ENCODE measurements around the gene GALK2.

- no peak for TF ChIP-seq POLR2AphosphoS5 (IDR thresholded peaks at IDR 0.05; ENCODE audit: low read depth, low read length)
- no peak for TF ChIP-seq TAF1 (IDR thresholded peaks at IDR 0.05; ENCODE audit: borderline replicate concordance, insufficient read depth, low read length)
- TF ChIP-seq SIN3A (IDR thresholded peaks at IDR 0.05; ENCODE audit: borderline replicate concordance, insufficient read depth, low read length) = no peak
- no peak for TF ChIP-seq REST (IDR thresholded peaks at IDR 0.05; ENCODE audit: insufficient read depth in 1 of 2, low read depth in 2 of 2, low read length in 2 of 2)
These were observed 59.9 kb downstream of the GALK2 start for GRCh38 chr15:49229922-49230321.
